Adrenal gland (tissue), 5 donors: ENCODE measurements around the gene LRRC1.

Experiments
- POLR2A ChIP-seq, 2 donors: fragments of 450-650 bp; IDR thresholded peaks; one replicate each; pipeline ENCODE4 v1.6.1; 2017; ENCODE audit warnings: antibody characterized with exemption in 2 of 2, mild to moderate bottlenecking in 2 of 2, moderate library complexity in 1 of 2
- TF ChIP-seq, protein P1 (sequence below), 6 experiments: fragments of 450-650 bp in 4 of 6; fragments of 200-600 bp in 2 of 6; sonication (generic) in 1 of 6; IDR thresholded peaks; 1 replicate in 5 of 6; 2 replicates in 1 of 6; pipeline versions ENCODE4 v1.5.1 to v1.8.0; 2016 to 2021; ENCODE audit warnings: antibody characterized with exemption in 6 of 6, mild to moderate bottlenecking in 2 of 6, moderate library complexity in 1 of 6
- donor health status: DM: no; HTN: no; CAD: no.

DNA sequence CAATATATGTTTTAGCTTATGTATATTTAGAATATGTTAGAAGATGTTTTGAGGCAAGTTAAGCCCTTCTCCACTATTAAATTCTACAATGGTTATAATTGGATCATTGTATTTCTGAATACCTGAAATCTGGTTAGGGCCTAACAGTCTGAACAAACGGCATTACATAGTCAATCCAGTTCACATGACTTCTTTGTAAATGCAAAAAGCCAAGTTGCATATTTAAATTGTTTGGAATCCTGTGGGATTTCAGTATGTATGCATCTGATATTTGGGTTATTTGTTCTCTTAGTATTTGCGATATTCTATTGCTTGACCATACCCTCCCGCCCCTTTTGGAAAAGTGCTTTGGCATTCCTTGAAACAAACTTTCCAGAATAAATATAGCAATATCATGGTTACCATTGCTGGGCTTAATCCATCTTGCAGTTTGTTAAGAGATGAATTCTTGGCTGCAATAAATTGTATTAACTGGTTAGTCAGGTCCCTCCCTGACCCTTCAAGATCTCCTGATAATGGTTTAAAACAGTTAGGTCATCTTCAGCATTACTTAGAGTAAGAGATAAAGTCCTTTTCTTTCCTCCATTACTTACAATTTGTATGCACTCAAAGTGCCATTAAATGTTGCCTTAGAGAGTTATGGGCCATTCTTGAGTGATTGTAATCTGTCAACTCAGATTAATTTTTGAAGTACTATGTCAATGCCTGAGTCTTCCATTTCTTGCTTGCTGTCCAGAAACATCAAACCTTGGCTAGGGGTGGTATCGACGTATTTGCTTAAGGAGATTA, 36.5 kb downstream of the LRRC1 start:
- TF ChIP-seq, protein P1, sequence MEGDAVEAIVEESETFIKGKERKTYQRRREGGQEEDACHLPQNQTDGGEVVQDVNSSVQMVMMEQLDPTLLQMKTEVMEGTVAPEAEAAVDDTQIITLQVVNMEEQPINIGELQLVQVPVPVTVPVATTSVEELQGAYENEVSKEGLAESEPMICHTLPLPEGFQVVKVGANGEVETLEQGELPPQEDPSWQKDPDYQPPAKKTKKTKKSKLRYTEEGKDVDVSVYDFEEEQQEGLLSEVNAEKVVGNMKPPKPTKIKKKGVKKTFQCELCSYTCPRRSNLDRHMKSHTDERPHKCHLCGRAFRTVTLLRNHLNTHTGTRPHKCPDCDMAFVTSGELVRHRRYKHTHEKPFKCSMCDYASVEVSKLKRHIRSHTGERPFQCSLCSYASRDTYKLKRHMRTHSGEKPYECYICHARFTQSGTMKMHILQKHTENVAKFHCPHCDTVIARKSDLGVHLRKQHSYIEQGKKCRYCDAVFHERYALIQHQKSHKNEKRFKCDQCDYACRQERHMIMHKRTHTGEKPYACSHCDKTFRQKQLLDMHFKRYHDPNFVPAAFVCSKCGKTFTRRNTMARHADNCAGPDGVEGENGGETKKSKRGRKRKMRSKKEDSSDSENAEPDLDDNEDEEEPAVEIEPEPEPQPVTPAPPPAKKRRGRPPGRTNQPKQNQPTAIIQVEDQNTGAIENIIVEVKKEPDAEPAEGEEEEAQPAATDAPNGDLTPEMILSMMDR (IDR thresholded peaks at IDR 0.05): no peak
- no peak for TF ChIP-seq POLR2A (IDR thresholded peaks at IDR 0.05)
